Upper lobe of left lung (tissue), 4 donors: ENCODE results near the gene LHFPL3.

Source experiments
- CTCF ChIP-seq, 6 experiments: fragments of 450-650 bp in 4 of 6; fragments of 200-600 bp in 2 of 6; sonication (generic) in 2 of 6; IDR thresholded peaks; one replicate each; pipeline ENCODE4 v1.5.1; 2016 to 2019; ENCODE audit warnings: antibody characterized with exemption in 6 of 6
- POLR2A ChIP-seq, 4 donors: fragments of 450-650 bp; IDR thresholded peaks; one replicate each; pipeline ENCODE4 v1.5.1; 2016 to 2017; ENCODE audit warnings: antibody characterized with exemption in 4 of 4, mild to moderate bottlenecking in 2 of 4

- no peak for TF ChIP-seq CTCF (IDR thresholded peaks at IDR 0.05)
- TF ChIP-seq POLR2A (IDR thresholded peaks at IDR 0.05): no peak
Measured at GRCh38 chr7:104328296-104328969, at the start of gene LHFPL3.
